Activated T-cell treated with anti-CD3 and anti-CD28 coated beads, Interleukin-2, amount 50 U/mL, for 4 hours (primary cell): ENCODE measurements around the gene TLN1. TPM values are rescaled to one million over a fixed set of nuclear protein-coding genes. Genes with fewer than 3 reads are reported as not detected.

Experiments used
- ATAC-seq, 2 donors: fragments of 200-7000 bp; cut with Tn5 transposase; one replicate each; pipeline ENCODE4 v1.10.0; 2021
- DNase-seq: peaks from one replicate; pipeline ENCODE4 v3.0.0-alpha.2; 2020
- H3K27me3 Mint-ChIP-seq: one replicate; pipeline ENCODE4 v1.8.0; 2021; ENCODE audit warnings: low read depth, mixed read lengths
- H3K36me3 Mint-ChIP-seq: one replicate; pipeline ENCODE4 v1.8.0; 2022; ENCODE audit warnings: mixed read lengths; ENCODE audit not compliant: insufficient read depth
- H3K4me1 Mint-ChIP-seq: one replicate; pipeline ENCODE4 v1.8.0; 2021; ENCODE audit warnings: low read depth, mixed read lengths
- H3K4me3 Mint-ChIP-seq: one replicate; pipeline ENCODE4 v1.8.0; 2021; ENCODE audit warnings: mild to moderate bottlenecking, moderate library complexity, mixed read lengths
- H3K9me3 Mint-ChIP-seq: one replicate; pipeline ENCODE4 v1.8.0; 2021; ENCODE audit warnings: mixed read lengths
- total RNA-seq, 3 donors: library from RNA; stranded (reverse); gene quantifications; one replicate each; pipeline ENCODE4 v1.2.1, GENCODE V29; 2021

The TLN1 gene
- total RNA-seq, 3 donors from 2014 or later, result 210 to 252 (median 230) TPM

DNA sequence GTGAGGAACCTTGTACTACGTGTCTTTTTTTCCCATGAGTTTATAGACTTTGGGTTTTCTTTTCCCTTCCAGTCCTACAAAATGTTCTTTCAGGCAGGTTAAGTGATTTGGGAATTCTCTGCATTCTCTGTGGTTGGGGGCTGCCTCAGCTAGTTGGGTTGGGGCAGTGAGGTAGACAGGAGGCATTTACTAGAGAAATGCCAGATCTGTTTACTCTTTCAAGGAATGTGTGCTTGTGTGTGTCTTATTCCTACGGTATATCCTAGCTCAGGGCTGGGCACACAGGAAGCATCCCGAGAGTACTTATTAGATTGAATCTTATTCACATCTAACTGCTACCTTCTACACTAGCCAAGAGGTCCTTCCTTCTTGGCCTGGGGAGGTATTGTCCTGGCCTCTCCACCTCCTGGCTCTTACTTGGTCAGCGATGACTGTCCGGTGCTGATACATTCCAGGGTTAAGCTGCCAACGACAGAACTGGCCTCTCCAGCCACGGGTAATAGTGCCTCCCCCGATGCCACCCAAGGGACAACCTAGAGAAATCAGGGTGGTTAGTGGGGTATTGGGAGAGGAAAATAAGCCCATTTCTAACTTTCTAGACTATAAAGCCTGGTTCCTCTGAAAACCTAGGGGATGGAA, 12.0 kb upstream of the TLN1 start:
- Mint-ChIP-seq H3K4me3 (no peak overlapping the region), H3K9me3 (no peaks in the 10 kb centered on the region), H3K36me3 (peaks cover 26% of the 10 kb centered on the region), H3K27me3 (no peaks in the 10 kb centered on the region), H3K4me1 (peaks cover 49% of the 10 kb centered on the region)
- ATAC-seq, result no peak
- no peak for DNase-seq

DNA sequence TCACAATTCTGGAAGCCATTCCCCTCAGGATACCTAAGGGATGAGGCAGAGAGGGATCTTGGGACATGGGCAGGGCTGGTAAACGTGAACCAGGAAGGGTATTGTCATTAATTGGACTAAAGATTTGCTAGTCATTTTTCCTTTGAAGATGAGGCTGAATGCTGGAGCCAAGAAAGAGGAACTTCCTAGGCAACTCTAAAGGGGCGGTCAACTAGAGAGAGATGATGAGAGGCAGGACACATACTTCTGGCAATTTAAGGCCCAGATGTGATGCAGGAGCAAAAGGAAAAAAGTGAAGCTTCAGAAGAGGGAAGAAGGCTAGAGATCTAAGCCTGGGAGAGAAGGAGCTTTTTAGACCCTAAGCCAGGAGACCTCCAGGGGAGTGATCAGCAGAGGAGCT, 11.5 kb upstream of the TLN1 start:
- DNase-seq (no peak), ATAC-seq (no peak)
- H3K4me1 Mint-ChIP-seq, result peaks cover 49% of the 10 kb centered on the region
- H3K9me3 Mint-ChIP-seq, result no peaks in the 10 kb centered on the region
- peaks cover 30% of the 10 kb centered on the region for H3K36me3 Mint-ChIP-seq
- no peaks in the 10 kb centered on the region for H3K27me3 Mint-ChIP-seq
- H3K4me3 Mint-ChIP-seq, result no peak overlapping the region

GRCh38 chr9:35741740-35742139, 9.7 kb upstream of the TLN1 start:
- no peak overlapping the region for H3K4me3 Mint-ChIP-seq
- ATAC-seq, result peak; percentile 32 to 41
- no peaks in the 10 kb centered on the region for H3K27me3 Mint-ChIP-seq
- peaks cover 36% of the 10 kb centered on the region for H3K36me3 Mint-ChIP-seq
- H3K9me3 Mint-ChIP-seq, result no peaks in the 10 kb centered on the region
- H3K4me1 Mint-ChIP-seq, result peaks cover 31% of the 10 kb centered on the region
- no peak for DNase-seq

DNA sequence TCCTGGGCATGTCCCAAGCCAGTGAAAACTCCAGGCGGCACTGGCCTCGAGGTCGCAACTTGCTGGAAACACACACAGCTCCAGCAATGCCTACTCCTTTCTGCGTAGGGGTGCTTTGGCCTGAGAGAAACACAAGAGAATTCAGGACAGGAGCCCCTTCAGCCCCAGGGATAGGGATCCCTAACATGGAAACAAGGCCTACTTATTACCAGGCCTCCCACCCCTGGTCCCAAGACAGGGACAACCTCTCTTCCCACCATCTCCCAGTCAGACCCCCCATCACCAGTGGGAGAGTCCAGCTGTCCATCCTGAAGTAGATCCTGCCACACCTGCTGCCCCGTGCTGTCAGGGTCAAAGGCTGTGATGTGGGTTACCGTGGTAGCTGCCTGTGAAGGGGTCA, 8.2 kb upstream of the TLN1 start:
- Mint-ChIP-seq H3K27me3 (no peaks in the 10 kb centered on the region), H3K9me3 (no peaks in the 10 kb centered on the region), H3K4me1 (peaks cover 24% of the 10 kb centered on the region), H3K36me3 (peaks cover 39% of the 10 kb centered on the region), H3K4me3 (no peak overlapping the region)
- ATAC-seq (no peak), DNase-seq (no peak)

DNA sequence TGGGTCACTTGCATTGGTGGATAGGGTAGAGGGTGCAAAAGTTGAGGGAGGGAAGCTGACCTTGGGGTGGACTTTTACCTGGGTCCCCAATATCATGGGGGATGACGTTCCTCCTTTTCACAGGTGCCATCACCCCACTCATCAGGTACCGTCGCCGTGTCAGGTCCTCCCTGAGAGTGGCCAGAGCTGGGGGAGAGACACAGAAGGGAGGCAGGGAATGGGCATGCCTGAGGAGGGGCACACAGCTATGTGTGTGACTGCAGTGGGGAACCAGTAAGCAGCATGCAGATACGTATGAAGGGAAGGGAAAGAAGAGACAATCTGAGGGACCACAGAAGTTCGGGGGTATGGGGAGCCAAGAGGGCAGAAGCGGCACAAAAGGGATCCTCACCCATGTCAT, 6.9 kb upstream of the TLN1 start:
- ATAC-seq, result no peak
- peaks cover 43% of the 10 kb centered on the region for H3K36me3 Mint-ChIP-seq

GRCh38 chr9:35738186-35738585, 6.2 kb upstream of the TLN1 start:
- DNase-seq (no peak), ATAC-seq (no peak)
- Mint-ChIP-seq H3K4me1 (peaks cover 27% of the 10 kb centered on the region), H3K9me3 (no peaks in the 10 kb centered on the region), H3K27me3 (no peaks in the 10 kb centered on the region), H3K36me3 (peaks cover 37% of the 10 kb centered on the region), H3K4me3 (no peak overlapping the region)

More for the DNA sequence above, 6.9 kb upstream of the TLN1 start:
- no peaks in the 10 kb centered on the region for H3K9me3 Mint-ChIP-seq
- no peaks in the 10 kb centered on the region for H3K27me3 Mint-ChIP-seq
- H3K4me3 Mint-ChIP-seq, result no peak overlapping the region
- no peak for DNase-seq
- H3K4me1 Mint-ChIP-seq, result peaks cover 25% of the 10 kb centered on the region

DNA sequence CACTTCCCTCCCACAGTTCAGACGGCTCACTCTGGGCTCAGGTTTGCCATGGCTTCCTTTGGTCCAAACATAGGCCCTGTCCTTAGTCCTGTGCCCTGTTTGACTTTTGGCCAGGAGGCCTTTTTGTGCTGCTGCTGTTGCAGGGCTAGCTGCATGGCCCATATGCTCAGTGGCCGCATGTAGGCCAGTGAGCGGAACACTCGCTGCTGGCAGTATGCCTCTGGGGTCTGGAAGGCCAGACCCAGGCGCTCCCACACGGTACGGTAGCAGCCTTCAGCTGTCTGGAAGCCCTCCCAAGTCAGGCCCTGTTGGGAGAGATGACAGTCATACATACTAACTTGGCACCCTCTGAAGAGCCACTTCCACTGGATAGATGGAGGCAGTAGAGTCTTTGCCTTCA, 5.1 kb upstream of the TLN1 start:
- Mint-ChIP-seq H3K4me3 (no peak overlapping the region), H3K36me3 (peaks cover 34% of the 10 kb centered on the region), H3K9me3 (no peaks in the 10 kb centered on the region), H3K4me1 (peaks cover 29% of the 10 kb centered on the region), H3K27me3 (no peaks in the 10 kb centered on the region)
- DNase-seq, result no peak
- ATAC-seq, result no peak

DNA sequence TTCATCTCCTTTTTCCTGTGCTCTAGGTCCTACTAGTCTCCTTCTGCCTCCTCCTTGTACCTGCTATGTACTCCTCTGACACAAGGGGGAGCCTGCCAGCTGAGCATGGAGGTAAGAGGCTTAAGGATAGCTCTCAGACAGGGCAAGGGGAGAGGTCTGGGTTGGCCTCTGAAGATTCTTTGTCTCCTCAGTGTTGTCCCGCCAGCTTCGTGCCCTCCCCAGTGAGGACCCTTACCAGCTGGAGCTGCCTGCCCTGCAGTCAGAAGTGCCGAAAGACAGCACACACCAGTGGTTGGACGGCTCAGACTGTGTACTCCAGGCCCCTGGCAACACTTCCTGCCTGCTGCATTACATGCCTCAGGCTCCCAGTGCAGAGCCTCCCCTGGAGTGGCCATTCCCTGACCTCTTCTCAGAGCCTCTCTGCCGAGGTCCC, 4.2 kb upstream of the TLN1 start:
- Mint-ChIP-seq H3K36me3 (peaks cover 28% of the 10 kb centered on the region), H3K9me3 (no peaks in the 10 kb centered on the region), H3K27me3 (no peaks in the 10 kb centered on the region), H3K4me3 (no peak overlapping the region), H3K4me1 (peaks cover 21% of the 10 kb centered on the region)
- DNase-seq, result peak; percentile 58
- no peak for ATAC-seq

- no peak overlapping the region for H3K4me3 Mint-ChIP-seq
- no peak for ATAC-seq
- no peak for DNase-seq
- no peaks in the 10 kb centered on the region for H3K9me3 Mint-ChIP-seq
- no peaks in the 10 kb centered on the region for H3K27me3 Mint-ChIP-seq
- peaks cover 23% of the 10 kb centered on the region for H3K36me3 Mint-ChIP-seq
- peaks cover 21% of the 10 kb centered on the region for H3K4me1 Mint-ChIP-seq
Observed at GRCh38 chr9:35734096-35734495, 2.1 kb upstream of the TLN1 start.

DNA sequence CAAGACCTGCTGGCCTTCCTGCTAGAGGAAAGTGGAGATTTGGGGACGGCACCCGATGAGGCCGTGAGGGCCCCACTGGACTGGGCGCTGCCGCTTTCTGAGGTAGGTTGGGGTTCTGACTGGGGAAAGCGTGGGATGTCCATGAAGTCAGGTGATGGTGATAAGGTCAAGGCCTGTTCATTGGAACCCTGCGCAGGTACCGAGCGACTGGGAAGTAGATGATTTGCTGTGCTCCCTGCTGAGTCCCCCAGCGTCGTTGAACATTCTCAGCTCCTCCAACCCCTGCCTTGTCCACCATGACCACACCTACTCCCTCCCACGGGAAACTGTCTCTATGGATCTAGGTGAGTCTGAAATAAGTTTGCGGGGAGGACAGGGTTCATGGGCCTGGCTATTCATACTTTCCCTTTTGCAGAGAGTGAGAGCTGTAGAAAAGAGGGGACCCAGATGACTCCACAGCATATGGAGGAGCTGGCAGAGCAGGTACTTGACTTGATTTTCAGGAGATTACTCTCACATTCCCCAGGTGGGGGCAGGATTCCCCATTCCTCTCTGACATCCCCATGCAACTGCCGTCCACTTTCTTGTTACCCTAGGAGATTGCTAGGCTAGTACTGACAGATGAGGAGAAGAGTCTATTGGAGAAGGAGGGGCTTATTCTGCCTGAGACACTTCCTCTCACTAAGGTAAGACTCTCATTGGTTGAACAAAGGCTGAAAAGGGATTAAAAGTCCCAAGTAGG, 976 bp upstream of the TLN1 start:
- peaks cover 17% of the 10 kb centered on the region for H3K36me3 Mint-ChIP-seq
- H3K27me3 Mint-ChIP-seq, result no peaks in the 10 kb centered on the region
- DNase-seq (peak; percentile 16), ATAC-seq (peak; percentile 2 to 5)
- H3K4me3 Mint-ChIP-seq, result no peak overlapping the region
- H3K9me3 Mint-ChIP-seq, result no peaks in the 10 kb centered on the region
- H3K4me1 Mint-ChIP-seq, result peaks cover 21% of the 10 kb centered on the region

DNA sequence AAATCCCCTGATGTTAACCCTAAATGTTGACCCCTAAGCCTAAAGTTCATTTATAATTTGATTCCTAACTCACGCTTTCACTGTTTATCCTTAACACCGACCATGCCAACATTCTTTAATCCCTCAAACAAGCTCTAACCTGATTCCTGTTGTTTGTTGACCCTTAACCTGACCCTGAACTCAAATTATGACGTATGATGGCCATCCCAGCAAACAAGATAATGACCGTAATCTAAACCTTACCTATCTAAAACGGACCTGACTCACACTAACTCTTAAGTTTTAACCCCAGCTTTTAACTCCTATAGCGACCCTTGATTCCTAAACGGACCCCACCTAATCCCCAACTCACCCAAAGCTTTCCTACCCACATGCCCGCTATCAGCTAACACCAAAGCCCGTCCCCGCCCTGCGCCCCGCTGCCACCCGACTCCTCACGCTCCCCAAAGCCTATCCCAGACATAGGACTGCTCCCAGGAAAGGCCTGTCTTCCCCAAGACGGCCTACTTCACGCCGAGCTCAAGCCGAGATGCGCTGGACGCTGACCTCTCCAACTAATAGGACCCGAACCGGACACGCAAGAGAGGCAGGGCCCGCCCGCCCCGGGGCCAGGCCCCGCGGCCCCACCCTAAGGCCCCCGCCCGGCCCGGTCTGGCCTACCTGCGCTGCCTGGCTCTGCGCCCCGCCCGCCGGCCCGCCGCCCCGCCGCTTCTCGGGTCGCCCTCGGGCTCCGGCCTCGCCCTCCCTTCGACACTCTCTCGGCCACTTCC, 395 bp downstream of the TLN1 start:
- ATAC-seq (peak in 1 of 2 donors; percentile 1), DNase-seq (no peak)
- H3K4me3 Mint-ChIP-seq, result no peak overlapping the region

GRCh38 chr9:35730486-35730854, 1.5 kb downstream of the TLN1 start:
- Mint-ChIP-seq H3K4me1 (peaks cover 21% of the 10 kb centered on the region), H3K27me3 (no peaks in the 10 kb centered on the region), H3K4me3 (no peak overlapping the region), H3K36me3 (peaks cover 9% of the 10 kb centered on the region), H3K9me3 (no peaks in the 10 kb centered on the region)
- DNase-seq (no peak), ATAC-seq (no peak)

More for the DNA sequence above, 395 bp downstream of the TLN1 start:
- Mint-ChIP-seq H3K9me3 (no peaks in the 10 kb centered on the region), H3K36me3 (peaks cover 13% of the 10 kb centered on the region), H3K4me1 (peaks cover 21% of the 10 kb centered on the region), H3K27me3 (no peaks in the 10 kb centered on the region)

DNA sequence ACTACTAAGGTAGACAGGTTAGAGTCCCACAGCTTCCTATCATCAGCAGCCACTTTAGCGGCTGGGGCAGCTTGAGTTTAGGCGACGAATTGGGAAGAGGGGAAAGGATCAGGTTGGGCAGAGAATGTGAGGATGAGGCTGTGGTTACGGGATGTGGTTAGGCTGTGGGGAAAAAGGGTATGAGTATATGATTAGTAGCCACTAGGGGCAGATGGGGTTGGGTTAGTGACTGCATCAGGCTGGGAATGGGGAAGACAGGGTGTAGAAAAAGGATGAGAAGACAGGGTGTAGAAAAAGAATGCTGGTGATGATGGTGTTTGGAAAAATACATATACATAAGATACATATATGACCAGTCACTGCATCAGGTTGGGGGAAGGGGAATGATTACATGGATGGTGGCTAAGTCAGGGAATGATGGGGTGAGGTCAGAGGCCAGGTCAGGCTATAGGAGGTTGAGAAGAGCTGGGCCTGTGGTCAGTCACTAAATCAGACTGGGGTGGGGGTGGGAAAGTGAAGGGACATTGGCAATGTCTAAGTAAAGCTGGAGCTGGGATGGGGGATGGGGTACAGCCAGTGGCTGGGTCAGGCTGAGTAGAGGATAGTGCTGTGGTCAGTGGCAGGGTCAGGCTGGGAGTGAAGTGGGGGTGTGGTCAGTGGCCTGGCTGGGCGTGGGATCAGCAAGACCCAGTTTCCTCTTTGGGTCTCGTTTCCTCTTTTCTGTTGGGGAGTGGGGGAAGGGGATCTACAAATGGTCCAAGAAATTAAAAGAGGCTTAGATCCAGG, 2.1 kb downstream of the TLN1 start:
- ATAC-seq, result no peak
- Mint-ChIP-seq H3K9me3 (no peaks in the 10 kb centered on the region), H3K36me3 (peaks cover 7% of the 10 kb centered on the region), H3K4me3 (no peak overlapping the region), H3K27me3 (no peaks in the 10 kb centered on the region), H3K4me1 (peaks cover 18% of the 10 kb centered on the region)
- no peak for DNase-seq

DNA sequence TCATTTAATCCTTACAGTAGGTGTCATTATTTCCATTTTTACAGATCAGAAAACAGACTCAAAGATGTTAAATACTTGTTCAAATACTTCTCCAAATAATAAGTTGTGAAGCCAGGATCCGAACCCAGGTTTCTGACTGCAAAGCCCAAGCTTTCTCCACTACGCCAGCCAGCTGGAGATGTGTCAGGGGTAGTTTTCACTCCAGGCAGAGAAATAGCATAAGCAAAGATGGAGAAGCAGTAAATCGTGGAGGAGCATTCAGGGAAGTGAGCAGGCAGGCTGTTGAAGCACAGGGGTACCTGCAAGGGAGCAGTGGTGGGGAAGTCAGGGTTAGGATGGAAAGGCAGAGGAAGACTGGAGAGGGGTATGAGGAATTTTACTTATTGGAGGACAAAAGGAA, 2.9 kb downstream of the TLN1 start:
- H3K4me3 Mint-ChIP-seq, result no peak overlapping the region
- H3K4me1 Mint-ChIP-seq, result peaks cover 18% of the 10 kb centered on the region
- no peaks in the 10 kb centered on the region for H3K9me3 Mint-ChIP-seq
- DNase-seq, result no peak
- H3K36me3 Mint-ChIP-seq, result peaks cover 14% of the 10 kb centered on the region
- no peaks in the 10 kb centered on the region for H3K27me3 Mint-ChIP-seq
- ATAC-seq, result no peak
